Sigmoid colon (tissue), 4 donors: Measurements from ENCODE around the gene PRRT2.

ENCODE experiments used
- CTCF ChIP-seq, 4 experiments: fragments of 450-650 bp in 3 of 4; fragments of 200-600 bp in 1 of 4; IDR thresholded peaks; one replicate each; pipeline ENCODE4 v1.5.1; 2016 to 2019; ENCODE audit warnings: antibody characterized with exemption in 4 of 4, mild to moderate bottlenecking in 3 of 4, moderate library complexity in 2 of 4
- POLR2AphosphoS5 ChIP-seq, 4 donors: sonication (generic); formaldehyde crosslinking; IDR thresholded peaks; one replicate each; pipeline ENCODE4 v1.6.1; 2017; ENCODE audit warnings: antibody characterized with exemption in 4 of 4

GRCh38 chr16:29769507-29769906, 42.5 kb upstream of the PRRT2 start:
- TF ChIP-seq CTCF (IDR thresholded peaks at IDR 0.05) (no peak), POLR2AphosphoS5 (IDR thresholded peaks at IDR 0.05) (no peak)
